Ishikawa (cell line): Measurements from ENCODE around the gene LILRA2.

ENCODE experiments used
- CEBPB ChIP-seq: IDR thresholded peaks from 2 replicates; pipeline ENCODE4 v1.6.1; 2012
- CREB1 ChIP-seq: IDR thresholded peaks from 2 replicates; pipeline ENCODE4 v1.6.1; 2012; ENCODE audit warnings: low read depth
- EP300 ChIP-seq: IDR thresholded peaks from 2 replicates; pipeline ENCODE4 v1.6.1; 2012; ENCODE audit warnings: borderline replicate concordance
- FOXM1 ChIP-seq: IDR thresholded peaks from 2 replicates; pipeline ENCODE4 v1.6.1; 2012; ENCODE audit warnings: low read depth, borderline replicate concordance
- MAX ChIP-seq: IDR thresholded peaks from 2 replicates; pipeline ENCODE4 v1.6.1; 2012
- RAD21 ChIP-seq: IDR thresholded peaks from 2 replicates; pipeline ENCODE4 v1.6.1; 2012; ENCODE audit warnings: low read depth
- REST ChIP-seq: IDR thresholded peaks from 2 replicates; pipeline ENCODE4 v1.6.1; 2012; ENCODE audit warnings: low read depth, mild to moderate bottlenecking
- TAF1 ChIP-seq: IDR thresholded peaks from 2 replicates; pipeline ENCODE4 v1.6.1; 2012; ENCODE audit warnings: low read depth, mild to moderate bottlenecking
- TEAD4 ChIP-seq: IDR thresholded peaks from 2 replicates; pipeline ENCODE4 v1.6.1; 2012
- USF1 ChIP-seq: IDR thresholded peaks from 2 replicates; pipeline ENCODE4 v1.6.1; 2012
- YY1 ChIP-seq: IDR thresholded peaks from 2 replicates; pipeline ENCODE4 v1.6.1; 2012; ENCODE audit warnings: low read depth

- TF ChIP-seq YY1 (no peak), TAF1 (no peak), REST (no peak), USF1 (no peak), CREB1 (no peak), EP300 (no peak), CEBPB (no peak), TEAD4 (no peak), RAD21 (no peak), FOXM1 (no peak), MAX (no peak)
Observed at GRCh38 chr19:54587026-54587425, 13.4 kb downstream of the LILRA2 start.
